Uterus (tissue), 2 donors: ENCODE measurements around the gene MBD5.

Source experiments
- POLR2A ChIP-seq, 2 donors: fragments of 450-650 bp; IDR thresholded peaks; one replicate each; pipeline ENCODE4 v1.6.1; 2016; ENCODE audit warnings: antibody characterized with exemption in 2 of 2, mild to moderate bottlenecking in 1 of 2, moderate library complexity in 1 of 2
- TF ChIP-seq, protein P1 (sequence below), 4 experiments: fragments of 200-600 bp in 2 of 4; fragments of 450-650 bp in 2 of 4; sonication (generic) in 2 of 4; IDR thresholded peaks; one replicate each; pipeline ENCODE4 v1.5.1; 2016 to 2019; ENCODE audit warnings: antibody characterized with exemption in 4 of 4, mild to moderate bottlenecking in 2 of 4, moderate library complexity in 1 of 4

DNA sequence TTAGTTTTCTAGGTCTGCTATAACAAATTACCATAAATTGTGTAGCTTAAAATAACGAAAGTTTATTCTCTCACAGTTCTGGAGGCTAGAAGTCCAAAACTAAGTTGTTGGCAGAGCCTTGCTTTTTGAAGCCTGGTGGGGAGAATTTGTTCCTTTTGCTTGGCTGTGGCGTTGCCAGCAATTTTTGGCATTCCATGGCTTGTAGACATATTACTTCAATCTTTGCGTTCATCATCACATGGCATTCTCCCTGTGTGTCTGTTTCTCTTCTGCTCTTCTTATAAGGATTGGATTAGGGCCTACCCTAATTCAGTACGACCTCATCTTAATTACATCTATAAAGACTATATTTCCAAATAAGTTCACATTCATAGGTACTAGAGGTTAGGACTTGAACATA is 217.7 kb downstream of the MBD5 start:
- TF ChIP-seq, protein P1, sequence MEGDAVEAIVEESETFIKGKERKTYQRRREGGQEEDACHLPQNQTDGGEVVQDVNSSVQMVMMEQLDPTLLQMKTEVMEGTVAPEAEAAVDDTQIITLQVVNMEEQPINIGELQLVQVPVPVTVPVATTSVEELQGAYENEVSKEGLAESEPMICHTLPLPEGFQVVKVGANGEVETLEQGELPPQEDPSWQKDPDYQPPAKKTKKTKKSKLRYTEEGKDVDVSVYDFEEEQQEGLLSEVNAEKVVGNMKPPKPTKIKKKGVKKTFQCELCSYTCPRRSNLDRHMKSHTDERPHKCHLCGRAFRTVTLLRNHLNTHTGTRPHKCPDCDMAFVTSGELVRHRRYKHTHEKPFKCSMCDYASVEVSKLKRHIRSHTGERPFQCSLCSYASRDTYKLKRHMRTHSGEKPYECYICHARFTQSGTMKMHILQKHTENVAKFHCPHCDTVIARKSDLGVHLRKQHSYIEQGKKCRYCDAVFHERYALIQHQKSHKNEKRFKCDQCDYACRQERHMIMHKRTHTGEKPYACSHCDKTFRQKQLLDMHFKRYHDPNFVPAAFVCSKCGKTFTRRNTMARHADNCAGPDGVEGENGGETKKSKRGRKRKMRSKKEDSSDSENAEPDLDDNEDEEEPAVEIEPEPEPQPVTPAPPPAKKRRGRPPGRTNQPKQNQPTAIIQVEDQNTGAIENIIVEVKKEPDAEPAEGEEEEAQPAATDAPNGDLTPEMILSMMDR (IDR thresholded peaks at IDR 0.05): no peak
- TF ChIP-seq POLR2A (IDR thresholded peaks at IDR 0.05): no peak
